GM19240 (cell line): ENCODE data around the gene TANC1.

Experiments
- DNase-seq: peaks from one replicate; pipeline ENCODE4 v3.0.0; 2011; ENCODE audit warnings: low spot score; ENCODE audit not compliant: insufficient read length

TANC1 gene

GRCh38 chr2:159256159-159256558 lies 287.7 kb downstream of the TANC1 start:
- DNase-seq = no peak

DNA sequence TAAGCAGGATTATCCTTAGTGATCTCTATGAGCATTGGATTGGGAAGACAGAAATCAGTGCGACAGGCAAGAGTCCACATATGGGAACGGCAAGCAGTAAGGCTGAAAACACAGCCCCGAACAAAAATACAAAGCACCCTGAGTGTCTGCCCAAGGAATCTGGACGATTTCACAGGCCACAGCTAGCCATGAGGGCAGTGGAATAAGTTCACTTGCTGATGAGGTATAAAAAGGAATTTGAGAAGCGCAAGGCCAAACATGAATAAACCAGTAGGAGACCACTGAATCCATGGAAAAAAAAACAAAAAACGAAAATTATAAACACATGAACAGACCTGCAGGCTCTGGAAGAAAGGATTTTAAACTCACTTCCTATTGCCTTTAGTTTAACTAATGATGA lies 293.8 kb downstream of the TANC1 start:
- no peak for DNase-seq

DNA sequence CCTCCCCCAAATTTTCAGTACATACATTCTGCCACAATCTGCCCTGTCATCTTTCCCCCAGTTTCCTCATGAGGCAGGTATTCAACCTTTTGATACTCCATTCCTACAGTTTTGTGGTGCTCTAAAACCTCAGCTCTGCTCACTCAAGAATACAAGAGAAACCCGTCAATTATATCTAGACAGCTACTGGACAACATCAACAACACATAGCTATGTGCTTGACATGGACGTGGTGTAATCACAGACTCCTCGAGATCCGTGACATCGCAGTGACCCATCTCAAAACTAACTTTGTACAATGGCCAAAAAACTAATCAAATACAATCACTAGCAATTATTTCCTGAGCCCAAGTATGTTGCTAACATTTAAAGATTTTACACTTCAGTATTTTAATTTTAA lies 294.5 kb downstream of the TANC1 start:
- DNase-seq = no peak

- no peak for DNase-seq
Observed at GRCh38 chr2:159265171-159265576, 296.7 kb downstream of the TANC1 start.

DNA sequence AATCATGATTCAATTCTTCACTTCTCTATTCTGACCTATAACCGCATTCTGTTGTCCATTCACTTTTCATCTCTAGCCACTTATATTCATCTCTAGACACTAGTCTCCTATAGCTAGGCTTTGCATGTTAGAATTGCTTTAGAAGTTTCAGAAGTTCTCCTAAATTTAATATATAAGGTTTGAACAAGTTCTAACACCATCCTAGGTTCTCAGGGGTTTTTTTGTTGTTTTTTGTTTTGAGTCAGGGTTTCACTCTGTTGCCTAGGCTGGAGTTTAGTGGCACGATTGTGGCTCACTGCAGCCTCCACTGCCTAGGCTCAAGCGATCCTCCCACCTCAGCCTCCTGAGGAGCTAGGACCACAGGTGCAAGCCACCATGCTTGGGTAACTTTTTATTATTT lies 298.1 kb downstream of the TANC1 start:
- no peak for DNase-seq

DNA sequence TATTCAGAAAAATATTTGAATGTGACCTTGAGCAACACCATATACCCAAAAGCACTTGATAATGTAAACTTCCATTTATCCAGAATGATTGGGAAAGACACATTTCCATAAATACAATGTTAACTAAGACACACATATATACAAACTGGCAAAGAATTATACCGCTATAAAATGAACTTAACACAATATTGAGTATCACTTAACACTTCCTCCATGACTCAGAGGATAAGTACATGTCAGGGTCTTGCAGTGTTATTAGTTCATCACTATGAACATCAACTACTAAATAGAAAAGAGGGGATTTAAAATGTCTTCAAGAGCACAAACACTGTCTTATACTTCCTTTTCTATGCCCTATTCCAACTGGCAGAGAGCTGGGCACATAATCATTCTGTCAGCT lies 299.5 kb downstream of the TANC1 start:
- DNase-seq = no peak

DNA sequence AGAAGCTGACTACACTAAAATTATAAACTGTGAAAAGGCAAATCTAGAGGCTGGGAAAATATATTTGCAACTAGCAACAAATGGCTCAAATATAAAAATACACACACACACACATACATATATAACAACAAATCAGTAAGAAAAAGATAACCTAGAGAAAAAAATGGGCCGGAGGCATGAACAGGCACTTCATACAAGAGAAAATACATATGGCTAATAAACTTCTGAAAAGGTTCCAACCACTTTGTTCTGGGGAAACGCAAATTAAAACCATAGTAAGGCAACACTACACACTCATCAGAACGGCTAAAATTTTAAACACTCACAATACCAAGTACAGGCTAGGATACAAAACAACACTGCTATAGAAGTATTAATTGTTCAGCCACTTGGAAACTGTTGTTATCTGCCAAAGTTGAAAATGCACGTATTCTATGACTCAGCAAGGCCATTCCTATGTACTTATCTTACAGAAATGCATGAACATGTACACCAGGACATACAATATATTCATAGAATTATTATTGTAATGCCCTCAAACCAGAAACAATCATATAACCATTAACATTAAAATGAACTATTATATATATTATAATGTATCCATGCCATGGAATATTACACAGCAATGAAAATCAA lies 302.4 kb downstream of the TANC1 start:
- DNase-seq = no peak

GRCh38 chr2:159272156-159272555 lies 303.7 kb downstream of the TANC1 start:
- no peak for DNase-seq

DNA sequence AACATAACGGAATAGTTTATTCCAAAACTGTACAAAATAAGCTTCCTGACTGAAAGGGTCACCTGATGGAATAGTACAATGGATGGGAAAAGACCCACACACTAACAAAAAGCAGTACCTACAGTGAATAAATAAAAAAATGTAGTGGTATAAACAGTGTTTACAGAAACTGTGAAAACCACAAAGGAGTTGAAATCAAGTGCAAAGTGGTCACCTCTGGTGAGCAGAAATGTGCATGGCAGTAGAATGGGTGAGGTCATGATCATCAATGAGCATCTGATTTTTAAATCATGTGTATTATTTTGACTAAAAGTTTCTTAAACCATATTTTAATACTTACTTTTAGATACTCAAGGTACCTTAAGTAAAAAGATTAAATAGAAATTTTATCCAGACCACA lies 306.7 kb downstream of the TANC1 start:
- no peak for DNase-seq

- no peak for DNase-seq
Observed at GRCh38 chr2:159279700-159280099, 311.3 kb downstream of the TANC1 start.

DNA sequence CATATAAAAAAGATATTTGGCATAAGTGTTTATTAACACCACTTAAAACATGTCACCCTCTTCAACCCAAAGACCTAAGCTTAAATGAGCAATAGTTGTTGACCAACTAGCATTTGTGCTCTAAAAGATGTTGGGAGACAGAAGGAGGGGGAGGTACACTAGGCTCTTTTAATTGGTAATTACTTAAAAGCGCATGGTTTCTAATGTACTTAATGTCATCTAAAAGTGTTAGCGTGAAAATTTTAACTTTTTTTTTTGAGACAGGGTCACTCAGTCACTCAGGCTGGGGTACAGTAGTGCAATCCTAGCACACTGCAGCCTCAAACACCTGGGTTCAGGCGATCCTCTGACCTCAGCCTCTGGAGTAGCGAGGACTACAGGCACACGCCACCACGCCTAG lies 312.6 kb downstream of the TANC1 start:
- DNase-seq = no peak
